HG02642 (cell line): ENCODE measurements around the gene NADK2.
"Not testable (repeated sequence)": the region's sequence is repeated elsewhere in the genome, so short reads cannot be mapped to it uniquely, and the experiment has no call there.

ENCODE experiments used
- ATAC-seq: cut with Tn5 transposase; IDR thresholded peaks from one replicate; pipeline ENCODE4 v1.9.1; 2021; ENCODE audit warnings: mild to moderate bottlenecking; ENCODE audit not compliant: unreplicated experiment, poor library complexity

The NADK2 gene

DNA sequence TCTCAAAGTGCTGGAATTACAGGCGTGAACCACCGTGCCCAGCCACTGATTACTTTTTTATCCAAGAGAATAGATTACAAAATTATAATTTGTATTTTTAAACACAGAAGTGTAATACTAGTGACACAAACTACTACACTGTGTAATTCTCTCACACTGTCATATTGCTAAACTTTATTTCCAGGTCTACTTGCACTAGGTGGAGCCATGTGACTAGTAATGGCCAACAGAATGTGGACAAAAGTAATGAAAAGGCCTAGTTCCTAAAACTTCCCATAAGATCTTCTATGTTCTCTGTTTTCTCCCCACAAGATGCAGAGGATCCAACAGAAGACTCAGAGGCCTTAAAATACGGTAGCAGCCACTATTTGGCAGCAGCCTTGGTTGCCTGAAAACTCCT is 27.3 kb downstream of the NADK2 start:
- no peak for ATAC-seq

- ATAC-seq: no peak
Observed at GRCh38 chr5:36209664-36210063, 32.1 kb downstream of the NADK2 start.

GRCh38 chr5:36208786-36209185 is 32.9 kb downstream of the NADK2 start:
- ATAC-seq: no peak

DNA sequence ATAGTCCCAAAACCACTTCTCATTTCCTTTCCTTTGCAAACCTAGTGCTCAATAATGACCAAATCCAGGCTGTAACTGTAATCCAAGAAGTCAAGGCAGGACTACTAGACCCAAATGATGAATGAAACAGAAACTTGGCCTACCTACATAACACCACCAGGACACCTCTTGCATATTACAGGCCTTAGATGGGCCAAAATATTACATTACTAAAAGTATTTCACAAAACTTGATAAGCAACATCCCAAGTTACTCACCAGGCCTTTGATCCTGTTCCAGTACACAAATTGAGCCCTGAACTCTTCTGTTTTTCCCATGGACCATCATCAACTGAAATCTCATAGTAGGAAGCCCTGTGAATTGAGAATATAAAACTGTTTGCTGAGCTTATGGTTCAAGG is 34.8 kb downstream of the NADK2 start:
- no peak for ATAC-seq

DNA sequence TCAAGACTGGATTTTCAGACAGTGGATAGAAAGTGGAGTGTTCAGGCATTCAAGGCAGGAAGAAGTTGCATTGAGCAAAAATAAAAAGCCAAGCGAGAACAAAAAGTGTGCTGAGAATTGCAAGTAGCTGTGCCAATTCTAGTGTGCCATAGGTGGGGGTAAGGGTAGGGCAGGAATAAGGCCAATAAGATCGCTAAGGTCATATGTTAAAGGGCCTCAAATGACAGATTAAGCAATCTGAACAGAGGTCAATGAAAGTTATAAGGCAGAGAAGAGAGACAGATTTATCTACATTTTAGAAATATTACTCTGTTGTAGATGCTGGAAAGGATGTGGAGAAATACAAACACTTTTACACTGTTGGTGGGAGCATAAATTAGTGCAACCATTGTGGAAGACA is 36.4 kb downstream of the NADK2 start:
- ATAC-seq: no peak

- ATAC-seq: no peak
Observed at GRCh38 chr5:36202521-36202961, 39.2 kb downstream of the NADK2 start.

- no peak for ATAC-seq
Observed at GRCh38 chr5:36200513-36200912, 41.2 kb downstream of the NADK2 start.

DNA sequence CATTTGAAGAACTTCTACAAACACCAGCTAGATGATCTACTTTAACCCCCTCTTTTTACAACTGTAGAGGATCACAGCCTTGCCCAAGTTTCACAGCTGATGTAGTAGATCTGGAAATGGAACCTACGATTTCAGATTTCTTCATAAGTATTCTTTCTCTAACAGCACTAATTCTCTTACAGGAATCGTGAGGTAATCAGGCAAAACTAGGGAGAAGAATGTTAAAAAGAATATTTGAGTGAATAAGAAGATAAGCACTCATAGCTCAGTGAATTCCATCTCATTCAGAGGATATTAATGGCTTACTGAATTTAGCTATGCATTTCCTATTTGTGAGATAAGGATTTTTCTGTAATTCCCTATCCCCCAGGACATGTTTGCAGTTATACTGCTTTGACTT is 42.1 kb downstream of the NADK2 start:
- ATAC-seq: no peak

DNA sequence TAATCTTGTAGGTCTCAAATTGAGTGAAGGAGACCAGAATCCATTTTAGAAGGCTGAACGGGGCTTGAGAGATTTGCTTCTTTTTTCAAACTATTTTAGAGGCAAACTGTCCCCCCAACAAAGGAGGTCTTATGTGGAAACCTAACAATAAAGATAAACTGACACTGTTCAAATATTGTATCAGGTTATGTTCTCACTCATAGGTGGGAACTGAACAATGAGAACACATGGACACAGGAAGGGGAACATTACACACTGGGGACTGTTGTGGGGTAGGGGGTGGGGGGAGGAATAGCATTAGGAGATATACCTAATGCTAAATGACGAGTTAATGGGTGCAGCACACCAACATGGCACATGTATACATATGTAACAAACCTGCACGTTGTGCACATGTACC is 42.9 kb downstream of the NADK2 start:
- not testable (repeated sequence) for ATAC-seq

- ATAC-seq: no peak
Observed at GRCh38 chr5:36198281-36198680, 43.4 kb downstream of the NADK2 start.

- ATAC-seq: no peak
Observed at GRCh38 chr5:36193746-36194145, 48.0 kb downstream of the NADK2 start.

DNA sequence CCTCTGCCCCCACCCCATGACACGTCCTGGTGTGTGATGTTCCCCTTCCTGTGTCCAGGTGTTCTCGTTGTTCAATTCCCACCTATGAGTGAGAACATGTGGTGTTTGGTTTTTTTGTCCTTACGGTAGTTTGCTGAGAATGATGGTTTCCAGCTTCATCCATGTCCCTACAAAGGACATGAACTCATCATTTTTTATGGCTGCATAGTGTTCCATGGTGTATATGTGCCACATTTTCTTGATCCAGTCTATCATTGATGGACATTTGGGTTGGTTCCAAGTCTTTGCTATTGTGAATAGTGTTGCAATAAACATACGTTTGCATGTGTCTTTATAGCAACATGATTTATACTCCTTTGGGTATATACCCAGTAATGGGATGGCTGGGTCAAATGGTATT is 57.3 kb downstream of the NADK2 start:
- ATAC-seq: not testable (repeated sequence)

DNA sequence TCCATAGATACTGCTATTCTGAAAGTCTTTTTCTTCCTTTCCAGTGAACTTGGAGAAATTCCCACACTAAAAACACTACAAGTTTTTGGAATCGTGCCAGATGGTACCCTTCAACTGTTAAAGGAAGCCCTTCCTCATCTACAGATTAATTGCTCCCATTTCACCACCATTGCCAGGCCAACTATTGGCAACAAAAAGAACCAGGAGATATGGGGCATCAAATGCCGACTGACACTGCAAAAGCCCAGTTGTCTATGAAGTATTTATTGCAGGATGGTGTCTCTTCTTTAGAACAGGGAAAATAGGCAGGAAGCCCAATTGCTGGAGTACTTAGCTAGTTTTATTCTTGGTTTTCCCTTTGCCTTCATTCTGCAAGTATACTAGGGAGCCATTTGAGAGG is 60.0 kb downstream of the NADK2 start:
- no peak for ATAC-seq

DNA sequence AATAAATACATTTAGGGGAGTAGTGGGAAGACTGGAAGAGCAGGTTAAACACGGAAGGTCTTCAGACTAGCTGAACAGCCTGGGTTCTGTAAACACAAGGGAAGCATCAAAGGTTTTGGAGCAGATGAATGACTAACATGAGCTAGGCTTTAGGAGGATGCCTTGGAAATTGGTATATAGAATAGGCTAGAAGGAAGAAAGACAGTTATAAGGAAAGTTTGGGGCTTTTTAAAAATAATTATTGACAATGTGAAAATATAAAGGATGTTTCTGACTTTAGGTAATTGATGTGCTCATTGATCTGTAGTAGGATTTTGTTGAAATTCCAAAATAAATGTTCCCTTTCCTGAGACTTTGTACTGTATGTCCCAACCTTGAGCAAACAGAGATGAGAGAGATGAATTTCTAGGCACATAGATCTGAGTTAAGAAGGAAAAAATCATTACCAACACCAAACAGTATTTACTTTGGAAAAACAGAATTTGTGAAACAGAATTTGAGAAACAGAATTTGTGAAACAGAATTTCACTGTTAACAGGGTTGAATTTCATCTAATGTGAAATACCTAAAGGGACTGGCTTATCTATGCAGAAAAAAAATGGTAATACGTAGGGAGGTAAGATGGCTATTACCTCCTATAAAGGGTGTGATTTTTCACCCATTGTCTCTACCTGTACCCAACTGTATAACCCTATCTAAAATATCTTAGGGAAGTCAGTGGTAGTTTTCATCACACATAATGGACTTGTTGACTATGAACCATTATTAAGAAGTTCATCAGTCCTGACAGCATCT is 61.0 kb downstream of the NADK2 start:
- no peak for ATAC-seq

DNA sequence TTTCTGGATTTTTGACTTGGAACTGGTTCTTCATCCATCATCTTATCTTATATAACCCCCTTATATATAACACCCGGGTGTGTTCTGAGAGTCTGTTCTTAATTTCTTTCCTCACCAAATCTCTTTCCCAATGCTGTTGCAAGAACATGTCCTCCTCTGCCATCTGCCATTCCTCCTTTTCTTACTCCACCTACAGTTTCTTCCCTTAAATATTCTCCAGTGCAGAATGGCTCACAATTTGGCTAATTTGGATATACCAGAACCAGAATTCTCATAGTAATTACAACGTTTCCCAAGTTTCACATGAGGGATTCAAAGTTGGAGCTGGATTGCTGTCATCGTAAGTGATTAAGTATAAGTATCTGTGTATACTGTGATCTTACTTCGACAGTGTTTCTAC is 61.8 kb downstream of the NADK2 start:
- ATAC-seq: no peak

- no peak for ATAC-seq
Observed at GRCh38 chr5:36178524-36178890, 63.2 kb downstream of the NADK2 start.

DNA sequence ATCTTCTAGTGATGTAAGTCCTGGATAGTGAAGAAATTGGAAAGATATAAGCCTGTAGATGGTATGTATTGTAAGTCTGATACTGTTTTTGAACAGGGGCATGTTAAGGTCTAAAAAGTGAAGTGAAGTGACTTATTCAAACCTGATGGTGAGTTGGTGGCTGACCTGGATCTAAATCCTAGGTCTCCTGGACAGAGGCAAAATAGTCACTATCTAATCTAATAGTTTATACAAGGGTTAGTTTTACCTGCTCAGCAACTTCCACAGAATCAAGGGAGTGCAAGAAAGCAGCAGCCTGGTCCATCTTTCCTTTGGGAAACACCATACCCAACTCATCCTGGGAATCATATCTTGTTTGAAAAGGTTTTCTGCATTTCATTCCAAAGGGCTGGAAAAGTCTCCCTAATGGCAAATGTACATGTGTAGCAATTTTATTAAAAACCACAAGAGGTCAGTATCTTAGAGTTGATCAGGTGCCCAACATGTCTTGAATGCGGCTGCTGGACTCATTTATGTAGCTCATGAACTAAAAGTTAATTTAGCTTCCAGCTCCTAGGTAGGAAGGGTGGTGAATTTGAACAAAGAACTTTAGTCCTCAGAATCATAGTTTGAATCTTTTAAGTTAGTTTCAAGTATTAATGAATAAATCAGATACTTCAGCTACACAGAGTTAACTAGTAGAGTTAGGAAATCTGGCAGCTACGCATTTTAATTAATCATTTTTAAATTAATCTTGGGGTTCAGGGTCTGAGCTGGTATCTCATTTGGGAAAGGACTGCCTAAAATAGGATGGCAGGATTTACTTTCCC is 63.8 kb downstream of the NADK2 start:
- no peak for ATAC-seq

DNA sequence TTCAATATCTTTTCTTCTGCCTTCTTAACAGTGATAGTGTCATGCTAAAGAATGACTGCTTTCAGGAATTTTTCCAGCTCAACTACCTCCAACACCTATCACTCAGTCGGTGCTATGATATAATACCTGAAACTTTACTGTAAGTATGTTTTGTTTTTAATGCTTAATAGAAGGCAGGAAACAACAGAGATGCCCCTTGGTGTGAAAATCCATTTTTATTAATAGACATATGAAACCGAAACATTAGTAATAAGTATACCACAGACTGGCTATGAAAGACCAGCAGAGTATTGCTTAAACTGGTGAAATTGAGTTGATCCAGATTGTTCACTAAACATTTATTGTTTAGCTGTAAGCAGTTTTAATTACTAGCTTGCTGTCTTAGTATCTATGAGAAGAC is 64.6 kb downstream of the NADK2 start:
- peak; percentile 95 for ATAC-seq

- ATAC-seq: no peak
Observed at GRCh38 chr5:36175043-36175442, 66.7 kb downstream of the NADK2 start.

GRCh38 chr5:36174119-36174518 is 67.6 kb downstream of the NADK2 start:
- ATAC-seq: no peak

GRCh38 chr5:36173426-36173825 is 68.3 kb downstream of the NADK2 start:
- no peak for ATAC-seq

GRCh38 chr5:36172599-36172998 is 69.1 kb downstream of the NADK2 start:
- no peak for ATAC-seq
